Astrocyte (in vitro differentiated cells and primary cell): ENCODE data around the gene LARGE1. TPM values are rescaled to one million over a fixed set of nuclear protein-coding genes. Genes with fewer than 3 reads are reported as not detected.

Experiments used
- DNase-seq: peaks from one replicate; pipeline ENCODE4 v3.0.0-alpha.2; 2010; ENCODE audit warnings: low read depth
- FAIRE-seq: peaks from 2 replicates; lab custom pipeline; 2011; peaks lifted over from hg19 to GRCh38; lab: Jason Lieb, UNC
- H2AFZ ChIP-seq: 2 replicates; pipeline ENCODE4 v1.6.0; 2012; ENCODE audit warnings: low read depth, low read length, inconsistent platforms
- H3K27ac ChIP-seq: 2 replicates; pipeline ENCODE4 v1.5.1; 2011; ENCODE audit warnings: low read depth, low read length, inconsistent platforms
- H3K27me3 ChIP-seq: 2 replicates; pipeline ENCODE4 v1.6.0; 2011; ENCODE audit warnings: low read length, inconsistent platforms; ENCODE audit not compliant: insufficient read depth
- H3K36me3 ChIP-seq: 2 replicates; pipeline ENCODE4 v1.5.1; 2011; ENCODE audit warnings: low read length, inconsistent platforms; ENCODE audit not compliant: insufficient read depth
- H3K4me1 ChIP-seq: 2 replicates; pipeline ENCODE4 v1.5.1; 2011; ENCODE audit warnings: low read length, inconsistent platforms; ENCODE audit not compliant: insufficient read depth
- H3K4me2 ChIP-seq: 2 replicates; pipeline ENCODE4 v1.6.0; 2012; ENCODE audit warnings: low read length, inconsistent platforms
- H3K4me3 ChIP-seq: 2 replicates; pipeline ENCODE4 v1.5.1; 2011; ENCODE audit warnings: low read depth, mild to moderate bottlenecking, low read length, inconsistent platforms; ENCODE audit not compliant: insufficient read depth
- H3K79me2 ChIP-seq: 2 replicates; pipeline ENCODE4 v1.6.0; 2012; ENCODE audit warnings: mild to moderate bottlenecking, low read length, inconsistent platforms; ENCODE audit not compliant: insufficient read depth
- H3K9ac ChIP-seq: 2 replicates; pipeline ENCODE4 v1.6.0; 2012; ENCODE audit warnings: mild to moderate bottlenecking, low read length, inconsistent platforms
- H3K9me3 ChIP-seq: 2 replicates; pipeline ENCODE4 v1.5.1; 2012; ENCODE audit warnings: low read depth, mild to moderate bottlenecking, low read length, inconsistent platforms; ENCODE audit not compliant: insufficient read depth
- H4K20me1 ChIP-seq: 2 replicates; pipeline ENCODE4 v1.6.0; 2012; ENCODE audit warnings: low read length, inconsistent platforms; ENCODE audit not compliant: insufficient read depth
- H3K27ac Mint-ChIP-seq: one replicate; pipeline ENCODE4 v1.8.0; 2021; ENCODE audit warnings: mild to moderate bottlenecking, mixed read lengths; ENCODE audit not compliant: unreplicated experiment
- H3K27me3 Mint-ChIP-seq: one replicate; pipeline ENCODE4 v1.8.0; 2021; ENCODE audit warnings: low read depth, mixed read lengths; ENCODE audit not compliant: unreplicated experiment
- H3K36me3 Mint-ChIP-seq: one replicate; pipeline ENCODE4 v1.8.0; 2021; ENCODE audit warnings: low read depth, mixed read lengths; ENCODE audit not compliant: unreplicated experiment
- H3K4me1 Mint-ChIP-seq: one replicate; pipeline ENCODE4 v1.8.0; 2021; ENCODE audit warnings: low read depth, mixed read lengths; ENCODE audit not compliant: unreplicated experiment
- H3K4me3 Mint-ChIP-seq: one replicate; pipeline ENCODE4 v1.8.0; 2021; ENCODE audit warnings: mild to moderate bottlenecking, moderate library complexity, mixed read lengths; ENCODE audit not compliant: unreplicated experiment
- H3K9me3 Mint-ChIP-seq: one replicate; pipeline ENCODE4 v1.8.0; 2021; ENCODE audit warnings: mild to moderate bottlenecking, mixed read lengths; ENCODE audit not compliant: unreplicated experiment
- EZH2 ChIP-seq: IDR thresholded peaks from 2 replicates; pipeline ENCODE4 v1.6.1; 2012; ENCODE audit warnings: mild to moderate bottlenecking, low read length, inconsistent platforms; ENCODE audit not compliant: insufficient read depth
- total RNA-seq: library from RNA; stranded (reverse); gene quantifications from 2 replicates; pipeline ENCODE4 v1.2.1, GENCODE V29; 2021
- TF ChIP-seq, protein P1 (sequence below): IDR thresholded peaks from 2 replicates; pipeline ENCODE4 v1.5.1; 2011; ENCODE audit warnings: low read depth, mild to moderate bottlenecking, inconsistent platforms, low read length, moderate library complexity; ENCODE audit not compliant: insufficient read depth

Gene LARGE1
- total RNA-seq, 1 donor from 2014 or later, result 92.6 TPM

GRCh38 chr22:33520904-33521780 is 399.1 kb downstream of the LARGE1 start:
- TF ChIP-seq EZH2, result no peak
- TF ChIP-seq, protein P1, sequence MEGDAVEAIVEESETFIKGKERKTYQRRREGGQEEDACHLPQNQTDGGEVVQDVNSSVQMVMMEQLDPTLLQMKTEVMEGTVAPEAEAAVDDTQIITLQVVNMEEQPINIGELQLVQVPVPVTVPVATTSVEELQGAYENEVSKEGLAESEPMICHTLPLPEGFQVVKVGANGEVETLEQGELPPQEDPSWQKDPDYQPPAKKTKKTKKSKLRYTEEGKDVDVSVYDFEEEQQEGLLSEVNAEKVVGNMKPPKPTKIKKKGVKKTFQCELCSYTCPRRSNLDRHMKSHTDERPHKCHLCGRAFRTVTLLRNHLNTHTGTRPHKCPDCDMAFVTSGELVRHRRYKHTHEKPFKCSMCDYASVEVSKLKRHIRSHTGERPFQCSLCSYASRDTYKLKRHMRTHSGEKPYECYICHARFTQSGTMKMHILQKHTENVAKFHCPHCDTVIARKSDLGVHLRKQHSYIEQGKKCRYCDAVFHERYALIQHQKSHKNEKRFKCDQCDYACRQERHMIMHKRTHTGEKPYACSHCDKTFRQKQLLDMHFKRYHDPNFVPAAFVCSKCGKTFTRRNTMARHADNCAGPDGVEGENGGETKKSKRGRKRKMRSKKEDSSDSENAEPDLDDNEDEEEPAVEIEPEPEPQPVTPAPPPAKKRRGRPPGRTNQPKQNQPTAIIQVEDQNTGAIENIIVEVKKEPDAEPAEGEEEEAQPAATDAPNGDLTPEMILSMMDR, result no peak
- Mint-ChIP-seq H3K4me3 (no peak overlapping the region), H3K36me3 (peaks cover 3% of the 10 kb centered on the region), H3K4me1 (peaks cover 13% of the 10 kb centered on the region), H3K9me3 (no peaks in the 10 kb centered on the region), H3K27ac (no peak overlapping the region), H3K27me3 (no peaks in the 10 kb centered on the region)
- H2AFZ ChIP-seq, result no peak overlapping the region
- FAIRE-seq, result no peak
- H3K4me1 ChIP-seq, result no peaks in the 10 kb centered on the region
- no peak for DNase-seq
- H4K20me1 ChIP-seq, result peaks cover 3% of the 10 kb centered on the region
- H3K27ac ChIP-seq, result no peak overlapping the region
- H3K4me3 ChIP-seq, result no peak overlapping the region
- H3K9ac ChIP-seq, result no peak overlapping the region
- H3K9me3 ChIP-seq, result no peaks in the 10 kb centered on the region
- no peaks in the 10 kb centered on the region for H3K79me2 ChIP-seq
- H3K4me2 ChIP-seq, result no peak overlapping the region
- no peaks in the 10 kb centered on the region for H3K36me3 ChIP-seq
- no peaks in the 10 kb centered on the region for H3K27me3 ChIP-seq

- H3K9ac ChIP-seq, result no peak overlapping the region
- TF ChIP-seq, protein P1, result no peak
- TF ChIP-seq EZH2, result no peak
- H3K9me3 ChIP-seq, result no peaks in the 10 kb centered on the region
- H3K79me2 ChIP-seq, result no peaks in the 10 kb centered on the region
- H3K27me3 Mint-ChIP-seq, result no peaks in the 10 kb centered on the region
- H3K4me1 Mint-ChIP-seq, result peaks cover 12% of the 10 kb centered on the region
- DNase-seq, result no peak
- H3K27me3 ChIP-seq, result no peaks in the 10 kb centered on the region
- H4K20me1 ChIP-seq, result peaks cover 3% of the 10 kb centered on the region
- H3K4me2 ChIP-seq, result no peak overlapping the region
- no peak overlapping the region for H2AFZ ChIP-seq
- no peak overlapping the region for H3K4me3 Mint-ChIP-seq
- H3K4me1 ChIP-seq, result no peaks in the 10 kb centered on the region
- peaks cover 3% of the 10 kb centered on the region for H3K36me3 Mint-ChIP-seq
- no peak overlapping the region for H3K27ac ChIP-seq
- FAIRE-seq, result no peak
- no peak overlapping the region for H3K4me3 ChIP-seq
- H3K27ac Mint-ChIP-seq, result no peak overlapping the region
- H3K9me3 Mint-ChIP-seq, result no peaks in the 10 kb centered on the region
- no peaks in the 10 kb centered on the region for H3K36me3 ChIP-seq
Measured at GRCh38 chr22:33519974-33520903, 400.0 kb downstream of the LARGE1 start.
